MM.1S (cell line): ENCODE data around the gene IDH1.

Experiments used
- CTCF ChIP-seq: fragments of 300-600 bp; sonication (generic); IDR thresholded peaks from 2 replicates; pipeline ENCODE4 v1.5.1; 2016; ENCODE audit warnings: antibody characterized with exemption, low read length, mixed read lengths
- EZH2 ChIP-seq: fragments of 300-600 bp; sonication (generic); optimal IDR thresholded peaks from 2 replicates; pipeline ENCODE3; 2017; ENCODE audit warnings: low read depth, mild to moderate bottlenecking, antibody characterized with exemption, low read length, mixed read lengths

- no peak for TF ChIP-seq CTCF
- TF ChIP-seq EZH2, result no peak
Measured at GRCh38 chr2:208253600-208254117, 1.2 kb downstream of the IDH1 start.
